ENCODE measurements around the gene AXL.

The AXL gene

GRCh38 chr19:41311072-41311471 lies 92.0 kb downstream of the AXL start:
- H3K9me3 Mint-ChIP-seq (ENCODE audit: low read depth), result no peaks in the 10 kb centered on the region
- H3K27me3 Mint-ChIP-seq, result no peaks in the 10 kb centered on the region
- no peak overlapping the region for H3K27ac Mint-ChIP-seq
- peaks cover 62% of the 10 kb centered on the region for H3K4me1 Mint-ChIP-seq (ENCODE audit: low read depth)
- peak overlapping the region; percentile 98 for H3K4me3 Mint-ChIP-seq
- no peaks in the 10 kb centered on the region for H3K36me3 Mint-ChIP-seq

Measured in activated naive CD8-positive, alpha-beta T cell (primary cell).